OCI-LY3 (cell line): ENCODE results near the gene SNX10.

Experiments
- EZH2phosphoT487 ChIP-seq: fragments of 200-600 bp; shearing (Covaris generic); IDR thresholded peaks from 2 replicates; pipeline ENCODE4 v1.6.1; 2018; ENCODE audit warnings: antibody characterized with exemption, mixed run types, low read depth
- TF ChIP-seq, protein P1 (sequence below): fragments of 200-600, 300-600 bp; sonication (generic); IDR thresholded peaks from 2 replicates; pipeline ENCODE4 v1.5.1; 2014; ENCODE audit warnings: antibody characterized with exemption, low read length, low read depth

- TF ChIP-seq, protein P1, sequence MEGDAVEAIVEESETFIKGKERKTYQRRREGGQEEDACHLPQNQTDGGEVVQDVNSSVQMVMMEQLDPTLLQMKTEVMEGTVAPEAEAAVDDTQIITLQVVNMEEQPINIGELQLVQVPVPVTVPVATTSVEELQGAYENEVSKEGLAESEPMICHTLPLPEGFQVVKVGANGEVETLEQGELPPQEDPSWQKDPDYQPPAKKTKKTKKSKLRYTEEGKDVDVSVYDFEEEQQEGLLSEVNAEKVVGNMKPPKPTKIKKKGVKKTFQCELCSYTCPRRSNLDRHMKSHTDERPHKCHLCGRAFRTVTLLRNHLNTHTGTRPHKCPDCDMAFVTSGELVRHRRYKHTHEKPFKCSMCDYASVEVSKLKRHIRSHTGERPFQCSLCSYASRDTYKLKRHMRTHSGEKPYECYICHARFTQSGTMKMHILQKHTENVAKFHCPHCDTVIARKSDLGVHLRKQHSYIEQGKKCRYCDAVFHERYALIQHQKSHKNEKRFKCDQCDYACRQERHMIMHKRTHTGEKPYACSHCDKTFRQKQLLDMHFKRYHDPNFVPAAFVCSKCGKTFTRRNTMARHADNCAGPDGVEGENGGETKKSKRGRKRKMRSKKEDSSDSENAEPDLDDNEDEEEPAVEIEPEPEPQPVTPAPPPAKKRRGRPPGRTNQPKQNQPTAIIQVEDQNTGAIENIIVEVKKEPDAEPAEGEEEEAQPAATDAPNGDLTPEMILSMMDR = no peak
- TF ChIP-seq EZH2phosphoT487 = no peak
Measured at GRCh38 chr7:26305869-26306665, 14.4 kb downstream of the SNX10 start.
